ENCODE data around the gene PLCL2.

- TF ChIP-seq CTCF (IDR thresholded peaks at IDR 0.05) (no peak), POLR2A (IDR thresholded peaks at IDR 0.05) (no peak)
These were observed 226.1 kb downstream of the PLCL2 start for GRCh38 chr3:17110660-17111396.
